ENCODE results near the gene KCTD17. TPM values are rescaled to one million over a fixed set of nuclear protein-coding genes. Genes with fewer than 3 reads are reported as not detected.

KCTD17 gene
- total and polyA plus RNA-seq, 2 of the 4 experiments (the other 2 are of a cell fraction) = 28.3 to 37.3 TPM

- H2AFZ ChIP-seq (replicated peaks; ENCODE audit: low read length, poor library complexity) = peak overlapping the region; percentile 21
- no peak overlapping the region for H3K4me3 ChIP-seq (ENCODE audit: insufficient read depth, low read depth, low read length)
- no peaks in the 10 kb centered on the region for H3K9me3 ChIP-seq (ENCODE audit: control insufficient read depth, insufficient read depth, low read length)
- H2BK15ac ChIP-seq (ENCODE audit: low read depth, low read length) = no peak overlapping the region
- ATAC-seq (ENCODE audit: low read depth) = no peak
- no peaks in the 10 kb centered on the region for H3K27me3 ChIP-seq (ENCODE audit: control insufficient read depth, insufficient read depth, low read length)
- peaks cover 13 to 63% of the 10 kb centered on the region in 2 experiments for H3K79me1 ChIP-seq (ENCODE audit: low read depth in 1 of 2, low read length in 2 of 2)
- 94% methylated on average over 8 of the region's 16 CpGs; no CpG with 5 or more reads in 1 of the 2 experiments for WGBS, 2 experiments (ENCODE audit: extremely low coverage in 2 of 2, insufficient read length in 1 of 2)
- no peak for DNase-seq
- in situ Hi-C loops (cut with MboI; ENCODE audit: low sequenced_read_pairs) (no loop called here), dilution Hi-C loops (cut with HindIII; ENCODE audit: low sequenced_read_pairs, unreplicated experiment) (no loop called here), intact Hi-C loops (cut with micrococcal nuclease) (loop anchor here (5.0 kb wide), 1 partner anchor 240 kb away; no protein-coding TSS in a partner anchor)
- no peak overlapping the region for H4K5ac ChIP-seq (ENCODE audit: low read depth, low read length)
- H3K23ac ChIP-seq (ENCODE audit: low read depth, low read length) = no peak overlapping the region
- H2BK120ac ChIP-seq (ENCODE audit: low read depth, low read length) = no peak overlapping the region
- H2AK5ac ChIP-seq (ENCODE audit: low read depth, low read length) = no peak overlapping the region
- no peak overlapping the region for H3K14ac ChIP-seq (replicated peaks; ENCODE audit: low read depth, low read length)
- no peak overlapping the region for H4K91ac ChIP-seq (ENCODE audit: insufficient read depth, low read depth, low read length)
- H4K8ac ChIP-seq (ENCODE audit: low read depth in 2 of 2, low read length in 2 of 2) = no peak overlapping the region
- no peak overlapping the region for H3K4ac ChIP-seq (ENCODE audit: low read depth, low read length)
- H3K56ac ChIP-seq (ENCODE audit: extremely low read depth, insufficient read depth, low read length) = no peak overlapping the region
- H3K18ac ChIP-seq (ENCODE audit: low read depth, low read length) = no peak overlapping the region
- no peak overlapping the region for H2BK5ac ChIP-seq (ENCODE audit: low read depth, low read length, poor library complexity, severe bottlenecking)
- peaks cover 31% of the 10 kb centered on the region for H3K36me3 ChIP-seq (ENCODE audit: control insufficient read depth, insufficient read depth, low read length)
- no peak overlapping the region for H3K4me2 ChIP-seq (ENCODE audit: low read depth, low read length)
- H3K9ac ChIP-seq (ENCODE audit: low read depth, low read length) = no peak overlapping the region
- no TSS peak for BruUV-seq (replicated peaks)
- peaks cover 13% of the 10 kb centered on the region; the same call in 1 of the 2 replicates for H3K9me1 ChIP-seq (ENCODE audit: insufficient read depth, low read length)
- H2AK9ac ChIP-seq (replicated peaks; ENCODE audit: low read depth, low read length, poor library complexity) = peak overlapping the region; percentile 42
- H3K27ac ChIP-seq (ENCODE audit: insufficient read depth, low read length) = no peak overlapping the region
- H3K4me1 ChIP-seq (ENCODE audit: control insufficient read depth, insufficient read depth, low read length) = peaks cover 7% of the 10 kb centered on the region
- H2BK20ac ChIP-seq (ENCODE audit: low read depth, low read length) = no peak overlapping the region
- H4K20me1 ChIP-seq (ENCODE audit: insufficient read depth, low read length) = peaks cover 24% of the 10 kb centered on the region
- CTCF ChIA-PET = interaction anchor here (0.6 to 1.5 kb wide), 2 partner anchors 16 to 1927 kb away, joined by 3 read pairs; no protein-coding TSS in a partner anchor
- POLR2A ChIA-PET (ENCODE audit: unreplicated experiment) = no interaction called here
- no peak for TF ChIP-seq RCOR1 (IDR thresholded peaks at IDR 0.05; ENCODE audit: insufficient replicate concordance, low read length)
- no peak for TF ChIP-seq USF2 (IDR thresholded peaks at IDR 0.05; ENCODE audit: low read depth, low read length)
- TF ChIP-seq MXI1 (IDR thresholded peaks at IDR 0.05; ENCODE audit: borderline replicate concordance, low read depth, low read length) = no peak
- TF ChIP-seq SMC3 (IDR thresholded peaks at IDR 0.05; ENCODE audit: low read depth, low read length) = no peak
- TF ChIP-seq CHD1 (IDR thresholded peaks at IDR 0.05; ENCODE audit: low read depth, low read length) = no peak
- no peak for TF ChIP-seq RAD21 (IDR thresholded peaks at IDR 0.05; ENCODE audit: low read length)
- no peak for TF ChIP-seq MAFK (IDR thresholded peaks at IDR 0.05; ENCODE audit: low read depth, low read length)
- no peak for TF ChIP-seq ELK1 (IDR thresholded peaks at IDR 0.05; ENCODE audit: borderline replicate concordance, low read depth, low read length)
- no peak for TF ChIP-seq POLR2A (IDR thresholded peaks at IDR 0.05; ENCODE audit: low read depth, low read length)
- TF ChIP-seq CTCF (conservative IDR thresholded peaks at IDR 0.05; ENCODE audit: low read depth, low read length) = no peak
- TF ChIP-seq NFE2L2 (IDR thresholded peaks at IDR 0.05; ENCODE audit: low read depth, low read length) = no peak
- no peak for TF ChIP-seq RFX5 (IDR thresholded peaks at IDR 0.05; ENCODE audit: low read depth, low read length)
- TF ChIP-seq MAZ (IDR thresholded peaks at IDR 0.05; ENCODE audit: borderline replicate concordance, low read depth, low read length) = no peak
- TF ChIP-seq CEBPB (IDR thresholded peaks at IDR 0.05; ENCODE audit: low read depth, low read length) = no peak
These were observed 28.8 kb upstream of the KCTD17 start for GRCh38 chr22:37022483-37023337.

All from IMR-90 (cell line).